H9 (cell line): ENCODE measurements around the gene LARP4. TPM values are rescaled to one million over a fixed set of nuclear protein-coding genes. Genes with fewer than 3 reads are reported as not detected.

Experiments used
- DNase-seq: peaks from one replicate; pipeline ENCODE4 v3.0.0-alpha.2; 2017
- H2AFZ ChIP-seq: one replicate; pipeline ENCODE4 v1.6.1; 2013; ENCODE audit warnings: mild to moderate bottlenecking, low read length, control low read depth, moderate library complexity
- H2AK5ac ChIP-seq: 2 replicates; pipeline ENCODE4 v1.6.1; 2013; ENCODE audit warnings: low read length, control low read depth, mixed read lengths; ENCODE audit not compliant: insufficient read length
- H2BK120ac ChIP-seq: one replicate; pipeline ENCODE4 v1.6.1; 2013; ENCODE audit warnings: low read depth, mild to moderate bottlenecking, low read length, control low read depth, inconsistent platforms; ENCODE audit not compliant: poor library complexity, severe bottlenecking
- H2BK12ac ChIP-seq: 2 replicates; pipeline ENCODE4 v1.6.1; 2013; ENCODE audit warnings: low read length, control low read depth, mixed read lengths, low read depth; ENCODE audit not compliant: insufficient read length
- H2BK15ac ChIP-seq: 2 replicates; pipeline ENCODE4 v1.6.1; 2013; ENCODE audit warnings: low read depth, low read length, control low read depth
- H2BK20ac ChIP-seq: one replicate; pipeline ENCODE4 v1.6.1; 2013; ENCODE audit warnings: low read depth, mild to moderate bottlenecking, low read length, control low read depth, inconsistent platforms; ENCODE audit not compliant: poor library complexity, severe bottlenecking
- H2BK5ac ChIP-seq: 2 replicates; pipeline ENCODE4 v1.6.1; 2013; ENCODE audit warnings: low read length, control low read depth, mixed read lengths; ENCODE audit not compliant: insufficient read length
- H3K14ac ChIP-seq: 2 replicates; pipeline ENCODE4 v1.6.1; 2013; ENCODE audit warnings: low read length, control low read depth; ENCODE audit not compliant: insufficient read depth
- H3K18ac ChIP-seq: 2 replicates; pipeline ENCODE4 v1.6.1; 2013; ENCODE audit warnings: low read depth, mild to moderate bottlenecking, mixed read lengths, low read length, control low read depth; ENCODE audit not compliant: insufficient read length
- H3K23ac ChIP-seq: 2 replicates; pipeline ENCODE4 v1.6.1; 2013; ENCODE audit warnings: low read length, control low read depth, mixed read lengths, low read depth; ENCODE audit not compliant: insufficient read length
- H3K23me2 ChIP-seq: 2 replicates; pipeline ENCODE4 v1.6.1; 2013; ENCODE audit warnings: low read depth, mild to moderate bottlenecking, mixed read lengths, low read length, control low read depth; ENCODE audit not compliant: insufficient read length, poor library complexity, severe bottlenecking
- H3K27ac ChIP-seq: 2 replicates; pipeline ENCODE4 v1.5.1; 2013; ENCODE audit warnings: low read length, control low read depth, mixed read lengths, low read depth; ENCODE audit not compliant: insufficient read length
- H3K27me3 ChIP-seq: 2 replicates; pipeline ENCODE4 v1.6.1; 2013; ENCODE audit warnings: low read length, control low read depth, inconsistent platforms; ENCODE audit not compliant: insufficient read depth
- H3K4ac ChIP-seq: 2 replicates; pipeline ENCODE4 v1.6.1; 2013; ENCODE audit warnings: low read depth, mild to moderate bottlenecking, control low read depth, inconsistent platforms, low read length, moderate library complexity
- H3K4me1 ChIP-seq: 2 replicates; pipeline ENCODE4 v1.6.1; 2013; ENCODE audit warnings: low read length, control low read depth, inconsistent platforms; ENCODE audit not compliant: insufficient read depth
- H3K4me2 ChIP-seq: 2 replicates; pipeline ENCODE4 v1.6.1; 2013; ENCODE audit warnings: low read length, control low read depth, mixed read lengths; ENCODE audit not compliant: insufficient read length, insufficient read depth
- H3K56ac ChIP-seq: 2 replicates; pipeline ENCODE4 v1.6.1; 2013; ENCODE audit warnings: low read depth, mild to moderate bottlenecking, mixed read lengths, low read length, control low read depth; ENCODE audit not compliant: insufficient read length
- H3K79me1 ChIP-seq: 2 replicates; pipeline ENCODE4 v1.6.1; 2013; ENCODE audit warnings: low read depth, mild to moderate bottlenecking, moderate library complexity, low read length, control low read depth, inconsistent platforms; ENCODE audit not compliant: insufficient read depth, poor library complexity, severe bottlenecking
- H3K79me2 ChIP-seq: 2 replicates; pipeline ENCODE4 v1.6.1; 2013; ENCODE audit warnings: low read length, control low read depth, inconsistent platforms; ENCODE audit not compliant: insufficient read depth
- H3K9ac ChIP-seq: 2 replicates; pipeline ENCODE4 v1.6.1; 2013; ENCODE audit warnings: low read length, control low read depth, mixed read lengths; ENCODE audit not compliant: insufficient read length; ENCODE audit errors: extremely low read depth
- H3K9me3 ChIP-seq: one replicate; pipeline ENCODE4 v1.6.1; 2013; ENCODE audit warnings: low read depth, low read length, inconsistent platforms; ENCODE audit not compliant: control insufficient read depth
- H3T11ph ChIP-seq: one replicate; pipeline ENCODE4 v1.6.1; 2013; ENCODE audit warnings: mild to moderate bottlenecking, low read length, control low read depth, inconsistent platforms
- H4K20me1 ChIP-seq: one replicate; pipeline ENCODE4 v1.6.1; 2013; ENCODE audit not compliant: control insufficient read depth, insufficient read length, insufficient read depth
- H4K5ac ChIP-seq: 2 replicates; pipeline ENCODE4 v1.6.1; 2013; ENCODE audit warnings: low read depth, mild to moderate bottlenecking, mixed read lengths, low read length, control low read depth; ENCODE audit not compliant: insufficient read length
- H4K8ac ChIP-seq: replicated peaks from 2 replicates; pipeline ENCODE4 v1.6.1; 2013; ENCODE audit warnings: low read length, control low read depth, mixed read lengths, low read depth; ENCODE audit not compliant: insufficient read length
- H4K91ac ChIP-seq: 2 replicates; pipeline ENCODE4 v1.6.1; 2013; ENCODE audit warnings: low read depth, mild to moderate bottlenecking, moderate library complexity, mixed read lengths, low read length, control low read depth; ENCODE audit not compliant: insufficient read length
- H3K27ac Mint-ChIP-seq, 3 experiments: 2 replicates in 2 of 3; 3 replicates in 1 of 3; pipeline ENCODE4 v1.8.0; 2020 to 2021; ENCODE audit warnings: mixed read lengths in 3 of 3, mild to moderate bottlenecking in 1 of 3, moderate library complexity in 1 of 3
- H3K27me3 Mint-ChIP-seq: 2 replicates; pipeline ENCODE4 v1.8.0; 2021; ENCODE audit warnings: low read depth, mild to moderate bottlenecking, moderate library complexity, mixed read lengths
- H3K36me3 Mint-ChIP-seq, 3 experiments: 2 replicates in 2 of 3; 3 replicates in 1 of 3; pipeline ENCODE4 v1.8.0; 2020 to 2021; ENCODE audit warnings: low read depth in 3 of 3, mixed read lengths in 3 of 3; ENCODE audit not compliant: insufficient read depth in 1 of 3
- H3K4me1 Mint-ChIP-seq, 2 experiments: 2 replicates each; pipeline ENCODE4 v1.8.0; 2020; ENCODE audit warnings: mixed read lengths in 2 of 2
- H3K4me3 Mint-ChIP-seq, 2 experiments: 2 replicates in 1 of 2; 3 replicates in 1 of 2; pipeline ENCODE4 v1.8.0; 2020 to 2021; ENCODE audit warnings: mild to moderate bottlenecking in 2 of 2, mixed read lengths in 2 of 2, moderate library complexity in 1 of 2
- H3K9me3 Mint-ChIP-seq, 2 experiments: 2 replicates in 1 of 2; 3 replicates in 1 of 2; pipeline ENCODE4 v1.8.0; 2020; ENCODE audit warnings: mild to moderate bottlenecking in 2 of 2, mixed read lengths in 2 of 2, moderate library complexity in 1 of 2
- CTCF ChIP-seq: fragments of 200-600 bp; sonication (generic); conservative IDR thresholded peaks from 3 replicates; pipeline ENCODE4 v1.8.0; 2021; ENCODE audit warnings: antibody characterized with exemption, mild to moderate bottlenecking
- WGBS: extraction: QIAGEN DNeasy Blood & Tissue Kit; methylation state at CpG from one replicate; pipeline ENCODE4 v1.1.7; 2013; ENCODE audit warnings: missing lambda C conversion rate, low lambda C conversion rate, mixed read lengths; ENCODE audit not compliant: insufficient read length; ENCODE audit errors: extremely low coverage; 5-methylcytosine and 5-hydroxymethylcytosine counted together
- total RNA-seq: library from RNA; stranded (reverse); gene quantifications from 2 replicates; pipeline ENCODE4 v1.2.1, GENCODE V29; 2021

LARP4 gene
- total RNA-seq, 1 experiment from 2014 or later: 82.3 TPM

DNA sequence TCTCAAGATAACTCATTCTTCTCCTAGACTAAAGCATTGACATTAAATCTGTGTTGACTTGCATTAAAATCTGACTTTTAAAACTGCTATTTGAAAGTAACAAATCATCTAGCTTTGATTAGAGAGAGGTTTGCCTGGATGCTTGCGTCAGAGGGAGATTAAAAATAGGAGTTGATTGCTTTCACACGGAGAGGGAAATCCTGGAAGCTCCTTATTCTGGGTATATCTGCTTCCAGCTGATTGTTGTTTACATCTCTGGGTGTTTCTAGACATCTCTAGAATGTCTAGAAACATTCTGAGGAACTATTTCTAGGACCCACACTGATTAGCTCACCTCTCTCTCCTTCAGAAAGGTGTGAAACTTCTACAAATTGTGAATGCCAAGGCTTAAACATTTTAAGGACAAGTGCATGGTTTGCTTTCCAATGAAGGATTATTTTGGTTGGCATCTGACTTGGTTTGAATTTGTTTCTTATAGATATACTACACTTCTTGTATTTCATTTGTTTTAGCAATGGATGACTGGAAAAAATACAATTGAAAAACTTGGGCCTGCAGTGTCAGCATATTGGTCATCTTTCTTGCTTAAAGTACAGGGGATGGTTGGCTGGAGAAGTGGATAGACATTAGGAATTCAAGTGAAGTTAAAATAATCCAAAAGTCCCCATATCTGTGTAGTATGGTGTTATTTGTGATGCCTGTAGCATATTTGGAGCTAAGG, 106.2 kb downstream of the LARP4 start:
- no peaks in the 10 kb centered on the region for H3K27me3 Mint-ChIP-seq
- peaks cover 0 to 2% of the 10 kb centered on the region in 2 experiments; a peak in 2 of 5 replicates for H3K9me3 Mint-ChIP-seq
- no peak overlapping the region for H2BK120ac ChIP-seq
- H3K9me3 ChIP-seq: no peaks in the 10 kb centered on the region
- H3K56ac ChIP-seq: no peak overlapping the region
- no peaks in the 10 kb centered on the region for H4K20me1 ChIP-seq
- no peak overlapping the region for H3K4ac ChIP-seq
- peak overlapping the region; percentile 92 to 96; a peak in 4 of 5 replicates for H3K4me3 Mint-ChIP-seq
- no peak overlapping the region for H3T11ph ChIP-seq
- no peak overlapping the region for H2BK20ac ChIP-seq
- H3K79me1 ChIP-seq: peaks cover 2% of the 10 kb centered on the region
- H3K23ac ChIP-seq: no peak overlapping the region
- no peak overlapping the region for H2AK5ac ChIP-seq
- no peak overlapping the region for H4K5ac ChIP-seq
- peaks cover 0 to 1% (median 0%) of the 10 kb centered on the region in 3 experiments; a peak in 1 of 7 replicates for H3K36me3 Mint-ChIP-seq
- H3K27ac Mint-ChIP-seq: peak overlapping the region in 1 of 3 experiments; percentile 8; a peak in 1 of 7 replicates
- WGBS: no CpG with 5 or more reads among the region's 2 CpGs
- no peaks in the 10 kb centered on the region for H3K4me1 ChIP-seq
- no peaks in the 10 kb centered on the region for H3K27me3 ChIP-seq
- no peak overlapping the region for H3K27ac ChIP-seq
- H3K79me2 ChIP-seq: peaks cover 17% of the 10 kb centered on the region; the same call in 1 of the 2 replicates
- no peak overlapping the region for H2BK12ac ChIP-seq
- H2BK5ac ChIP-seq: no peak overlapping the region
- no peak for TF ChIP-seq CTCF
- H3K23me2 ChIP-seq: peaks cover 10% of the 10 kb centered on the region
- no peak overlapping the region for H3K14ac ChIP-seq
- peaks cover 21 to 33% of the 10 kb centered on the region in 2 experiments for H3K4me1 Mint-ChIP-seq
- no peak overlapping the region for H3K9ac ChIP-seq
- H2AFZ ChIP-seq: no peak overlapping the region
- no peak overlapping the region for H3K18ac ChIP-seq
- H2BK15ac ChIP-seq: no peak overlapping the region
- no peak overlapping the region for H3K4me2 ChIP-seq
- no peak overlapping the region for H4K8ac ChIP-seq
- no peak for DNase-seq
- H4K91ac ChIP-seq: no peak overlapping the region
